DMS53 (cell line): Measurements from ENCODE around the gene MAGIX.

Experiments used
- DNase-seq: peaks from one replicate; lab custom pipeline; 2025; lab: John Stamatoyannopoulos, UW

MAGIX gene

GRCh38 chrX:49206543-49206942 lies 44.0 kb downstream of the MAGIX start:
- DNase-seq: no peak

DNA sequence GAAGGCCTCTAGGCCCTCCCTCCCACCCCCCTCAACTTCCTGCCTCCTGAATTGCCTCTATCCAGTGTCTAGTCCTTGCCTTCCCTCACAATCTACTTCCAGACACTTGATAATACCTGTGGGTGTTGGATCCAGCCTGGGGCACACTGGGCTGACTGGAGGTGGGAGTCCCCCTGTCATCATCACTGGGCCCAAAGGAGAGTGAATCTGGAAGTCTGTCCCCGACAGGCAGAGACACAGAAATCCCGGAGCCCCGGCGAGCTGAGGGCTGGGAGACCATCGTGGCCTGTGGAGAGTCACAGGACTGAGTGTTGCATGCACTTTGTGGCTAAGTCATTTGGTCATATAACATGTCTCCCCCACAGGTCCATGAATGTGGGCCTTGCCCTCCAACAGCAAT lies 45.8 kb downstream of the MAGIX start:
- DNase-seq: no peak

GRCh38 chrX:49209434-49210251 lies 47.1 kb downstream of the MAGIX start:
- DNase-seq: no peak

DNA sequence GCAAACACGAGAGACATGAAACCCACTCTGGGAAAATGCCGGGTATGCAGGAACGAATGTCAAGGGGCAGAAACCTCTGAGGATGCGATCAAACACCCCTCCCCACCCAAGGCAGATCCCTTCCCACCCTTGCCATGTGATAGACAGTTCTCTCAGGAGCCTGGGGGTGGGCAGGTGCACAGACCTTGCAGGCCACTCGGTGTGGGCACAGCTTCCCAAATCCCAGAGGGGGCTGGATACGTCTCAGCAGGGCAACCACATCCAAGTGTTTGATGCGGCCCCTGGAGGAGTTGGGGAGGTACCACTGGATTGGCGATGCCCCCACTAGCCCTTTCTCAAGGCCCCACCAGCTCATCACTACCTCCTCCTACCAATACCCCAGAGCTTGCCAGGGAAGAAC lies 47.8 kb downstream of the MAGIX start:
- DNase-seq: no peak

- no peak for DNase-seq
Observed at GRCh38 chrX:49211074-49211473, 48.5 kb downstream of the MAGIX start.

DNA sequence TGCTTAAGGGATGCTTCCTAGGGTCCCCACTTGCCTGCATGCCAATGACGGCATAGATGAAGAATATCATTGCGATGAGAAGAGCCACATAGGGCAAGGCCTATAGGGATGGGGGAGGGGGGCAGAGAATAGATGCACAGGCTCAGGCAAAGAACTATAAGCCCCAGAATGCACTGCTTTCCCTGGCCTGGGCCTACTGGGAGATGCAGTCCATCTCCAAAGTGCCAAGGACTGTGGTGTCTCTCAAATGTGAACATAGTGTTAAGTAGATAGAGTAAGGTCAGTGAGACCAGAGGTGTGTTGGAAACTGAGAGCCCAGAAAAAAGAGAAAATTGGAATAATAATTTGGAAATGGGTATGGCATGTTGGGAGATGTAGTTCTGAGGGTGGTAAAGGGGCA lies 49.7 kb downstream of the MAGIX start:
- DNase-seq: no peak

GRCh38 chrX:49212861-49213260 lies 50.3 kb downstream of the MAGIX start:
- no peak for DNase-seq

GRCh38 chrX:49214416-49214815 lies 51.9 kb downstream of the MAGIX start:
- no peak for DNase-seq

DNA sequence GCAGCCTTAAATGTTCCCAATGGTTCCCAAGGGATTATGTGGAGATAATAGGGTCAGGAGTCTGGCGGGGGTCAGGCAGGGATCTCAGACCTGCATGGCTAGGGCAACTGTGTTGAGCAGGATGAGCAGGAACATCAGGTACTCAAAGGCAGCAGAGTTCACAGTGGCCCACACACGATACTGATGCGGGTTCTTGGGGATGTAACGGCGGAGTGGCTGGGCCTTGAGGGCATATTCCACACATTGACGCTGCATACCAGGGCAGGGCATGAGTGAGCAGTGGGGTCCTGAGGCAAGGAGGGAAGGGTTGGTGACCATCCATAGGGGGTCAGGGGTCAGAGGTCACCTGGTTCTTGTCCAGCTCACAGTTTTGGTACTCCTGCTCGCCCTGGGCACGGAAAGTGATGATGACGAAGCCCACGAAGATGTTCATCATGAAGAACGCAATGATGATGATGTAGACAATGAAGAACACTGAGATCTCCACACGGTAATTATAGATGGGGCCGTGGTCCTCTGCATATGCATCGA lies 52.5 kb downstream of the MAGIX start:
- DNase-seq: no peak
